Melanocyte of skin (primary cell): ENCODE results near the gene SH2D1A. TPM values are rescaled to one million over a fixed set of nuclear protein-coding genes. Genes with fewer than 3 reads are reported as not detected.

Source experiments
- small RNA-seq, 2 donors: library from RNA; depleted of rRNA; stranded (forward); fragments of <200 nt; gene quantifications; one replicate each; pipeline ENCODE3, GENCODE V24; 2012
- total RNA-seq, 2 donors: library from RNA; depleted of rRNA; stranded (reverse); fragments of >200 nt; gene quantifications; 2 replicates each; pipeline ENCODE4 v1.2.3, GENCODE V29; 2012

SH2D1A gene
- not detected for total RNA-seq

DNA sequence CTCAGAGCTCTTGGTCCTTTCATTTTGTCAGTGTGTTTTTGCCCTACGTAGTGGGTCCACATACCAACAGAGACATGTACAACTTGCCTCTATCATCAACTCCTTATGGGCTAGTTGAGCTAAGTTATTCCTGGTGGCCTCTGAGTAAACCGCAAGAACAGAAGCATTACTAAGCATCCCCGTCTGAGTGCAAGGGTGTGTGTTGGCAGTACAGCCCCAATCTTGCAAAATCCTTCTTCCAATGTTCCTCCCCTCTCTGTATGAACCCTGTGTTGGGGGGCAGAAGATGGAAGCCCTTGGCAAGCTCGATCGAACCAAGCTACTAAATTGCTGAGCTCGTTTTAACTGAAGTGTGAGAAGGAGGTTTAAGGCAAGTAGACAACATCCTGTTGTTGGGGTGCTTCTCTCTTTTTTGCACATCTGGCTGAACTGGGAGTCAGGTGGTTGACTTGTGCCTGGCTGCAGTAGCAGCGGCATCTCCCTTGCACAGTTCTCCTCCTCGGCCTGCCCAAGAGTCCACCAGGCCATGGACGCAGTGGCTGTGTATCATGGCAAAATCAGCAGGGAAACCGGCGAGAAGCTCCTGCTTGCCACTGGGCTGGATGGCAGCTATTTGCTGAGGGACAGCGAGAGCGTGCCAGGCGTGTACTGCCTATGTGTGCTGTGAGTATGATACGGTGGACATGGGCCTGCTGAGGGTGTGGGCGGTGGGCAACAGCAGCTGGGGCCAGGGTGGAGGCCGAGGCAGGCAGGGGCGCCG, at the start of gene SH2D1A:
TSS of gene SH2D1A (plus strand) at position 447 of the 760 bp plus-strand sequence. CDS start at position 527, 80 bp downstream.

DNA sequence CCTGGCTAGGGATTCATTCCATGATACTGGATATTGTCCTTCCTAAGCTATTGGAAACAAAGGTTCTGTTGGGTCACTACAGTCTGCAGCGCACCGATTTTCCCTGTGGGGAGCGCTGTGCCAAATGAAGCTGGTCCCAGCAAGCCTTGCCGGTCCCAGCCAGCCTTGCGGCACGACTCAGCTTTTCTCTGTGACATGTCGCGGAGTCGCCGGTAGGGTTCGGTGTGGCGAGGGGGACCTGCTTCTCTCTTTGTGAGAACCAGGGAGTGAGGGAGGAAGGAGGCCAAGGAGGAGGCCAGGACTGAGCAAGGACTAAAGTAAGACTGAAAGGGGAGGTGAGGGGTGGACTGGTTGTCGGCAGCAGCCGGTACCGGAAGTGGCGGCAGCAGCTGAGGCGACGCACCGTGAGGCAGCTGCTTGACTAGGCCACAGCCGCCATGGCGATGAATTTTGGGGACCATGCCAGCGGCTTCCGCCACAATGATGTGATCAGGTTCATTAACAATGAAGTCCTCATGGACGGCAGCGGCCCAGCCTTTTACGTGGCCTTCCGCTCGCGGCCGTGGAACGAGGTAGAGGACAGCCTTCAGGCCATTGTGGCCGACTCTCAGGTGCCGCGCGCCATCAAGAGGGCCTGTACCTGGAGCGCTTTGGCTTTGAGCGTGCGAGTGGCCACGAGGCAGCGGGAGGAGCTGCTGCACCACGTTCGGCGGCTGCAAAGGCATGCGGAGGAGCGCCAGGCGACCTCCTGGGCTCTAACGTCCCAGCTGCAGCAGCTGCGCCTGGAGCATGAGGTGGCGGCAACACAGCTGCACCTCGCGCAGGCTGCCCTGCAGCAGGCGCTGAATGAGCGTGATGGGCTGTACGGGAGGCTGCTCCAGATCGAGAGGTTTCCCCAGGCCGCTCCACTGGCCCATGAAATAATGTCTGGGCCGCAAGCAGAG, 13.6 kb upstream of the SH2D1A start, which contains the start of gene TEX13D:
TSS of gene TEX13D (plus strand) at position 180 of the 944 bp plus-strand sequence. CDS start at position 438, 258 bp downstream.

Small RNA genes within 50 kb of the gene (small RNA-seq; reads per million reads assigned to genes)
- gene AL022718.1 = 0 to 0.13 reads per million in 2 donors

Other genes with a start within 250 kb of the SH2D1A start
- not detected for gene TEX13D, start 13.9 kb upstream of the SH2D1A start, total RNA-seq